MV-4-11 (cell line): Measurements from ENCODE around the gene BBX.
A peak's percentile ranks its signal among the peaks of the same experiment; 100 is the strongest.
"Not testable (repeated sequence)": the region's sequence is repeated elsewhere in the genome, so short reads cannot be mapped to it uniquely, and the experiment has no call there.

Experiments
- DNase-seq: peaks from one replicate; lab custom pipeline; 2025; lab: John Stamatoyannopoulos, UW

The BBX gene

GRCh38 chr3:107542665-107543064 lies 19.9 kb downstream of the BBX start:
- DNase-seq: no peak

- DNase-seq: peak; percentile 3
These were observed 20.9 kb downstream of the BBX start for GRCh38 chr3:107543666-107544065.

GRCh38 chr3:107545680-107546120 lies 22.9 kb downstream of the BBX start:
- DNase-seq: no peak

- DNase-seq: no peak
These were observed 25.8 kb downstream of the BBX start for GRCh38 chr3:107548601-107549000.

- DNase-seq: peak; percentile 33
These were observed 32.6 kb downstream of the BBX start for GRCh38 chr3:107555359-107555758.

- no peak for DNase-seq
These were observed 35.0 kb downstream of the BBX start for GRCh38 chr3:107557743-107558142.

GRCh38 chr3:107560166-107560565 lies 37.4 kb downstream of the BBX start:
- no peak for DNase-seq

- no peak for DNase-seq
These were observed 39.2 kb downstream of the BBX start for GRCh38 chr3:107561980-107562379.

GRCh38 chr3:107562969-107563529 lies 40.3 kb downstream of the BBX start:
- no peak for DNase-seq

- not testable (repeated sequence) for DNase-seq
These were observed 42.5 kb downstream of the BBX start for GRCh38 chr3:107565244-107565643.

- DNase-seq: not testable (repeated sequence)
These were observed 48.3 kb downstream of the BBX start for GRCh38 chr3:107571089-107571488.

- not testable (repeated sequence) for DNase-seq
These were observed 48.7 kb downstream of the BBX start for GRCh38 chr3:107571492-107571891.

GRCh38 chr3:107574650-107575049 lies 51.9 kb downstream of the BBX start:
- DNase-seq: peak; percentile 26

GRCh38 chr3:107578091-107578490 lies 55.3 kb downstream of the BBX start:
- no peak for DNase-seq

- no peak for DNase-seq
These were observed 55.8 kb downstream of the BBX start for GRCh38 chr3:107578523-107578922.

- no peak for DNase-seq
These were observed 56.6 kb downstream of the BBX start for GRCh38 chr3:107579371-107579770.

GRCh38 chr3:107581230-107581629 lies 58.5 kb downstream of the BBX start:
- DNase-seq: no peak

- no peak for DNase-seq
These were observed 65.5 kb downstream of the BBX start for GRCh38 chr3:107588217-107588616.

GRCh38 chr3:107589454-107589853 lies 66.7 kb downstream of the BBX start:
- DNase-seq: peak; percentile 40

- no peak for DNase-seq
These were observed 68.0 kb downstream of the BBX start for GRCh38 chr3:107590786-107591185.

- no peak for DNase-seq
These were observed 69.3 kb downstream of the BBX start for GRCh38 chr3:107592073-107592472.

GRCh38 chr3:107594870-107595269 lies 72.1 kb downstream of the BBX start:
- no peak for DNase-seq

GRCh38 chr3:107596639-107597038 lies 73.9 kb downstream of the BBX start:
- no peak for DNase-seq
